ENCODE results near the gene SEL1L3.

SEL1L3 gene

GRCh38 chr4:25771672-25772071 is 91.1 kb downstream of the SEL1L3 start:
- Histone ChIP-seq H3K4me1 (no peaks in the 10 kb centered on the region; the same call in 1 of the 2 replicates), H3K4me3 (no peak overlapping the region), H3K27me3 (ENCODE audit: low read depth) (no peaks in the 10 kb centered on the region), H3K9me3 (no peaks in the 10 kb centered on the region), H3K36me3 (replicated peaks) (no peaks in the 10 kb centered on the region)
- in situ Hi-C loops (cut with MboI; ENCODE audit: low sequenced_read_pairs) = no loop called here
- no peak for DNase-seq (ENCODE audit: low spot score in 2 of 2)

GRCh38 chr4:25770847-25771246 is 91.9 kb downstream of the SEL1L3 start:
- H3K36me3 ChIP-seq (replicated peaks) = no peaks in the 10 kb centered on the region
- in situ Hi-C loops (cut with MboI; ENCODE audit: low sequenced_read_pairs) = no loop called here
- H3K9me3 ChIP-seq = no peaks in the 10 kb centered on the region
- DNase-seq (ENCODE audit: low spot score in 2 of 2) = no peak
- H3K4me1 ChIP-seq = no peaks in the 10 kb centered on the region; the same call in 1 of the 2 replicates
- no peaks in the 10 kb centered on the region for H3K27me3 ChIP-seq (ENCODE audit: low read depth)
- H3K4me3 ChIP-seq = no peak overlapping the region

- H3K9me3 ChIP-seq = no peaks in the 10 kb centered on the region
- H3K4me1 ChIP-seq = no peaks in the 10 kb centered on the region; the same call in 1 of the 2 replicates
- H3K36me3 ChIP-seq (replicated peaks) = peaks cover 2% of the 10 kb centered on the region; the same call in 1 of the 2 replicates
- H3K4me3 ChIP-seq = no peak overlapping the region
- H3K27me3 ChIP-seq (ENCODE audit: low read depth) = no peaks in the 10 kb centered on the region
- in situ Hi-C loops (cut with MboI; ENCODE audit: low sequenced_read_pairs) = loop anchor here (10.0 kb wide), 1 partner anchor 324 kb away; no protein-coding TSS in a partner anchor
- DNase-seq (ENCODE audit: low spot score in 2 of 2) = no peak
These were observed 93.5 kb downstream of the SEL1L3 start for GRCh38 chr4:25769251-25769650.

GRCh38 chr4:25767877-25768725 is 94.7 kb downstream of the SEL1L3 start:
- peak; percentile 45 to 74 for DNase-seq (ENCODE audit: low spot score in 2 of 2)
- Histone ChIP-seq H3K4me1 (no peaks in the 10 kb centered on the region; the same call in 1 of the 2 replicates), H3K9me3 (no peaks in the 10 kb centered on the region), H3K4me3 (no peak overlapping the region), H3K36me3 (replicated peaks) (peaks cover 7% of the 10 kb centered on the region; the same call in 1 of the 2 replicates), H3K27me3 (ENCODE audit: low read depth) (no peaks in the 10 kb centered on the region)
- in situ Hi-C loops (cut with MboI; ENCODE audit: low sequenced_read_pairs) = loop anchor here (10.0 kb wide), 1 partner anchor 323 kb away; no protein-coding TSS in a partner anchor

- DNase-seq (ENCODE audit: low spot score in 2 of 2) = no peak
- Histone ChIP-seq H3K4me3 (no peak overlapping the region), H3K27me3 (ENCODE audit: low read depth) (no peaks in the 10 kb centered on the region), H3K9me3 (no peaks in the 10 kb centered on the region), H3K36me3 (replicated peaks) (peaks cover 16% of the 10 kb centered on the region), H3K4me1 (no peaks in the 10 kb centered on the region)
- in situ Hi-C loops (cut with MboI; ENCODE audit: low sequenced_read_pairs) = loop anchor here (10.0 kb wide), 1 partner anchor 316 kb away; no protein-coding TSS in a partner anchor
These were observed 102.2 kb downstream of the SEL1L3 start for GRCh38 chr4:25760518-25761157.

GRCh38 chr4:25760048-25760447 is 102.7 kb downstream of the SEL1L3 start:
- Histone ChIP-seq H3K27me3 (ENCODE audit: low read depth) (no peaks in the 10 kb centered on the region), H3K4me1 (no peaks in the 10 kb centered on the region), H3K9me3 (no peaks in the 10 kb centered on the region), H3K4me3 (no peak overlapping the region), H3K36me3 (replicated peaks) (peaks cover 16% of the 10 kb centered on the region)
- in situ Hi-C loops (cut with MboI; ENCODE audit: low sequenced_read_pairs) = loop anchor here (10.0 kb wide), 1 partner anchor 315 kb away; no protein-coding TSS in a partner anchor
- no peak for DNase-seq (ENCODE audit: low spot score in 2 of 2)

- H3K9me3 ChIP-seq = no peaks in the 10 kb centered on the region
- in situ Hi-C loops (cut with MboI; ENCODE audit: low sequenced_read_pairs) = no loop called here
- no peaks in the 10 kb centered on the region for H3K4me1 ChIP-seq
- H3K27me3 ChIP-seq (ENCODE audit: low read depth) = no peaks in the 10 kb centered on the region
- H3K4me3 ChIP-seq = no peak overlapping the region
- peaks cover 13% of the 10 kb centered on the region for H3K36me3 ChIP-seq (replicated peaks)
- no peak for DNase-seq (ENCODE audit: low spot score in 2 of 2)
These were observed 103.7 kb downstream of the SEL1L3 start for GRCh38 chr4:25759101-25759500.

GRCh38 chr4:25757452-25757851 is 105.3 kb downstream of the SEL1L3 start:
- Histone ChIP-seq H3K9me3 (no peaks in the 10 kb centered on the region), H3K36me3 (replicated peaks) (peaks cover 8% of the 10 kb centered on the region), H3K27me3 (ENCODE audit: low read depth) (no peaks in the 10 kb centered on the region), H3K4me3 (no peak overlapping the region), H3K4me1 (no peaks in the 10 kb centered on the region)
- in situ Hi-C loops (cut with MboI; ENCODE audit: low sequenced_read_pairs) = no loop called here
- DNase-seq (ENCODE audit: low spot score in 2 of 2) = no peak

GRCh38 chr4:25756503-25756902 is 106.3 kb downstream of the SEL1L3 start:
- Histone ChIP-seq H3K9me3 (no peaks in the 10 kb centered on the region), H3K4me3 (no peak overlapping the region), H3K27me3 (ENCODE audit: low read depth) (no peaks in the 10 kb centered on the region), H3K36me3 (replicated peaks) (peaks cover 8% of the 10 kb centered on the region), H3K4me1 (no peaks in the 10 kb centered on the region)
- in situ Hi-C loops (cut with MboI; ENCODE audit: low sequenced_read_pairs) = no loop called here
- DNase-seq (ENCODE audit: low spot score in 2 of 2) = no peak

GRCh38 chr4:25755911-25756310 is 106.9 kb downstream of the SEL1L3 start:
- Histone ChIP-seq H3K27me3 (ENCODE audit: low read depth) (no peaks in the 10 kb centered on the region), H3K4me3 (no peak overlapping the region), H3K36me3 (replicated peaks) (peaks cover 8% of the 10 kb centered on the region), H3K4me1 (no peaks in the 10 kb centered on the region), H3K9me3 (no peaks in the 10 kb centered on the region)
- no peak for DNase-seq (ENCODE audit: low spot score in 2 of 2)
- in situ Hi-C loops (cut with MboI; ENCODE audit: low sequenced_read_pairs) = no loop called here

- H3K4me3 ChIP-seq = no peak overlapping the region
- H3K36me3 ChIP-seq (replicated peaks) = no peaks in the 10 kb centered on the region
- H3K27me3 ChIP-seq (ENCODE audit: low read depth) = no peaks in the 10 kb centered on the region
- no peaks in the 10 kb centered on the region for H3K9me3 ChIP-seq
- H3K4me1 ChIP-seq = no peaks in the 10 kb centered on the region
- DNase-seq (ENCODE audit: low spot score in 2 of 2) = no peak
- in situ Hi-C loops (cut with MboI; ENCODE audit: low sequenced_read_pairs) = no loop called here
These were observed 109.5 kb downstream of the SEL1L3 start for GRCh38 chr4:25753239-25753638.

GRCh38 chr4:25750874-25751273 is 111.9 kb downstream of the SEL1L3 start:
- in situ Hi-C loops (cut with MboI; ENCODE audit: low sequenced_read_pairs) = no loop called here

GRCh38 chr4:25749150-25749794 is 113.5 kb downstream of the SEL1L3 start:
- in situ Hi-C loops (cut with MboI; ENCODE audit: low sequenced_read_pairs) = no loop called here
- no peaks in the 10 kb centered on the region for H3K9me3 ChIP-seq
- no peaks in the 10 kb centered on the region for H3K27me3 ChIP-seq (ENCODE audit: low read depth)
- no peak overlapping the region for H3K4me3 ChIP-seq
- H3K4me1 ChIP-seq = no peaks in the 10 kb centered on the region
- DNase-seq (ENCODE audit: low spot score in 2 of 2) = no peak
- H3K36me3 ChIP-seq (replicated peaks) = no peaks in the 10 kb centered on the region

More at GRCh38 chr4:25750874-25751273, 111.9 kb downstream of the SEL1L3 start:
- Histone ChIP-seq H3K9me3 (no peaks in the 10 kb centered on the region), H3K4me1 (no peaks in the 10 kb centered on the region), H3K4me3 (no peak overlapping the region), H3K36me3 (replicated peaks) (no peaks in the 10 kb centered on the region), H3K27me3 (ENCODE audit: low read depth) (no peaks in the 10 kb centered on the region)
- no peak for DNase-seq (ENCODE audit: low spot score in 2 of 2)

Measured in HAP-1 (cell line).